Thoracic aorta (tissue), 2 donors: ENCODE results near the gene SLC4A1AP. TPM values are rescaled to one million over a fixed set of nuclear protein-coding genes. Genes with fewer than 3 reads are reported as not detected.
A peak's percentile ranks its signal among the peaks of the same experiment; 100 is the strongest.

Source experiments
- ATAC-seq: fragments of 150-250 bp; one replicate; pipeline ENCODE4 v1.8.0; 2017; ENCODE audit warnings: low read depth; ENCODE audit not compliant: insufficient number of reproducible peaks, low FRiP score
- DNase-seq: peaks from one replicate; pipeline ENCODE4 v3.0.0-alpha.2; 2020; ENCODE audit warnings: low spot score
- H3K27ac ChIP-seq, 2 donors: fragments of 200-600 bp; sonication (generic); 1 replicate in 1 of 2; 2 replicates in 1 of 2; pipeline ENCODE4 v1.5.1; 2016; ENCODE audit warnings: mild to moderate bottlenecking in 2 of 2, moderate library complexity in 2 of 2
- H3K27me3 ChIP-seq: fragments of 200-600 bp; sonication (generic); replicated peaks from 2 replicates; pipeline ENCODE4 v1.6.0; 2016; ENCODE audit warnings: mild to moderate bottlenecking; ENCODE audit not compliant: insufficient read depth
- H3K36me3 ChIP-seq: fragments of 200-600 bp; sonication (generic); one replicate; pipeline ENCODE4 v1.5.1; 2016
- H3K4me1 ChIP-seq, 2 donors: fragments of 200-600 bp; sonication (generic); 1 replicate in 1 of 2; 2 replicates in 1 of 2; pipeline versions ENCODE4 v1.5.1 to v1.6.0; 2016; ENCODE audit warnings: low read depth in 2 of 2, mild to moderate bottlenecking in 1 of 2; ENCODE audit not compliant: control insufficient read depth in 1 of 2
- H3K4me3 ChIP-seq: fragments of 200-600 bp; sonication (generic); 2 replicates; pipeline ENCODE4 v1.5.1; 2016; ENCODE audit warnings: mild to moderate bottlenecking
- H3K9me3 ChIP-seq: fragments of 200-600 bp; sonication (generic); 2 replicates; pipeline ENCODE4 v1.5.1; 2016
- CTCF ChIP-seq: fragments of 200-600 bp; sonication (generic); IDR thresholded peaks from one replicate; pipeline ENCODE4 v1.5.1; 2019; ENCODE audit warnings: antibody characterized with exemption
- total RNA-seq, 2 donors: library from RNA; depleted of rRNA; stranded (reverse); fragments of >200 nt; gene quantifications; one replicate each; pipeline versions ENCODE4 v1.1.0 to v1.2.3, GENCODE V29; 2016

Gene SLC4A1AP
- total RNA-seq, 2 donors from 2014 or later: 19.8 to 23.7 TPM

GRCh38 chr2:27737676-27738348 lies 74.1 kb downstream of the SLC4A1AP start:
- TF ChIP-seq CTCF: no peak
- no peaks in the 10 kb centered on the region for H3K27me3 ChIP-seq
- H3K36me3 ChIP-seq: no peaks in the 10 kb centered on the region
- no peak for ATAC-seq
- H3K4me3 ChIP-seq: no peak overlapping the region
- H3K9me3 ChIP-seq: no peaks in the 10 kb centered on the region
- DNase-seq: no peak
- H3K4me1 ChIP-seq: peaks cover 15 to 33% of the 10 kb centered on the region in 2 donors
- H3K27ac ChIP-seq: peak overlapping the region; percentile 84 to 91

DNA sequence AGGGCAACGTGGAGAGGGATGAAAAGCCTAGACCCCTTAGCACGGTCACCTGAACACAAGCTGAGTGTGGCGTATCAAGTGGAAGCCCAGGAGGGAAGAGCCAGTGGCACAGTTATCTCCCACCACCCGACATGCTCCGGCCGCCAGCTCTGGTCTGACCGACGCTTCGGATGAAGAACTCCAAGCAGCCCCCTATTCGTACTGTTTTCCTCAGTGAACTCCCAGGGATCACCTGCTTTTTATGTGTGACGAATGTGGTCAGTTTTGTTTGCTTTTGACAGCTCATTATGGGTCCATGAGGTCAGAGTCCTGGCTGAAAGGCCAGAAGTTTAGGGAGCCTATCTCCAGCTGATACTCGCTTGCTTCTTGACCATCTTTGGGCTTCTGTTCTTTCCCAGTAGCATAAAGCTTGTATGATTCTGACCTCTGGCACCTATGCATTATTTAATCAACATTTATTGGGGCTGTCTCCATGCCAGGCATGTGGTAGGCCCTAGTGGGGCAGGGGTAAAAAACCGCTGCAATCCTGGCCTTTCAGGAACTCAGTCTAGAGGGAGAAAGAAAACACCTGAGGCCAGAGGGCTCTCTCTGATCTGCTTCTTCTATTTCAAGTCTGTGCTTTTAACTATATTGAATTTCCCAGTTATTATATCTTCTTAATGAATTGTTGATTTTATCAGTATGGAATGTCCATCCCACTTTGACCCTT lies 74.8 kb downstream of the SLC4A1AP start:
- no peak for ATAC-seq
- no peak for DNase-seq
- Histone ChIP-seq H3K27ac (no peak overlapping the region), H3K27me3 (no peaks in the 10 kb centered on the region), H3K9me3 (no peaks in the 10 kb centered on the region), H3K36me3 (no peaks in the 10 kb centered on the region), H3K4me1 (peaks cover 15 to 33% of the 10 kb centered on the region in 2 donors), H3K4me3 (no peak overlapping the region)
- no peak for TF ChIP-seq CTCF

GRCh38 chr2:27739058-27739373 lies 75.3 kb downstream of the SLC4A1AP start:
- H3K4me1 ChIP-seq: peaks cover 15 to 33% of the 10 kb centered on the region in 2 donors
- H3K36me3 ChIP-seq: no peaks in the 10 kb centered on the region
- ATAC-seq (no peak), DNase-seq (no peak)
- no peak for TF ChIP-seq CTCF
- no peaks in the 10 kb centered on the region for H3K27me3 ChIP-seq
- H3K4me3 ChIP-seq: no peak overlapping the region
- no peaks in the 10 kb centered on the region for H3K9me3 ChIP-seq
- H3K27ac ChIP-seq: no peak overlapping the region

DNA sequence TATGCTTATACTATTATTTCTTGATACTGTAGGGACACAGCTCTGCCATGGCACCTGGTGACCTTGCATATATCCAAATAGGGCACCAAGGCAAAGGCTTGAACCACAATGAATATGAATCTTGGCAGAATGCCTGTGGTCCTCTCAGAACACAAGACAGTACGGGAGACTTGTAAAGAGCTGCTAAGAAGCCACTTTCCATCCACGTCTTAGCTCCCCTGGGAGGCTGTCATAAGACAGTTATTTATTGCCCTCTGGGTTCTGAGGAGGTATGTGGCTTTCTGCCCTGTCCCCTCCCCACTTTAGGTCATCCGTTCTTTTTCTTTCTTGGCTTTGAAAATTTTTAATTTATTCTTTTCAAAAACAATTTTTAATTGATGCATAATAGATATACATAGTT lies 78.0 kb downstream of the SLC4A1AP start:
- no peak for TF ChIP-seq CTCF
- DNase-seq: no peak
- Histone ChIP-seq H3K27ac (no peak overlapping the region), H3K36me3 (no peaks in the 10 kb centered on the region), H3K27me3 (no peaks in the 10 kb centered on the region), H3K4me1 (peaks cover 0 to 10% of the 10 kb centered on the region in 2 donors), H3K4me3 (no peak overlapping the region), H3K9me3 (no peaks in the 10 kb centered on the region)
- no peak for ATAC-seq

- no peak for DNase-seq
- no peaks in the 10 kb centered on the region for H3K27me3 ChIP-seq
- H3K27ac ChIP-seq: no peak overlapping the region
- no peak for ATAC-seq
- no peaks in the 10 kb centered on the region for H3K9me3 ChIP-seq
- peaks cover 0 to 6% of the 10 kb centered on the region in 2 donors for H3K4me1 ChIP-seq
- no peaks in the 10 kb centered on the region for H3K36me3 ChIP-seq
- TF ChIP-seq CTCF: no peak
- H3K4me3 ChIP-seq: no peak overlapping the region
Measured at GRCh38 chr2:27742571-27742970, 78.9 kb downstream of the SLC4A1AP start.

Other genes with a start within 250 kb of the SLC4A1AP start
- 10 to 100 TPM; 61.5 to 77.7 TPM for gene NRBP1, start 235.3 kb upstream of the SLC4A1AP start, total RNA-seq
- under 1 TPM in 1 of 2 donors, not detected in 1; 0.68 TPM for gene KRTCAP3, start 221.5 kb upstream of the SLC4A1AP start, total RNA-seq
- 10 to 100 TPM; 33.0 to 45.6 TPM for gene IFT172, start 174.1 kb upstream of the SLC4A1AP start, total RNA-seq
- gene FNDC4, start 168.7 kb upstream of the SLC4A1AP start, total RNA-seq: 10 to 100 TPM; 32.9 to 37.1 TPM
- 1 to 10 TPM; 1.8 to 5.7 TPM for gene GCKR, start 167.1 kb upstream of the SLC4A1AP start, total RNA-seq
- 10 to 100 TPM; 16.8 to 62.5 TPM for gene ZNF512, start 80.8 kb upstream of the SLC4A1AP start, total RNA-seq
- 1 to 10 TPM; 1.9 to 2.5 TPM for gene CCDC121, start 34.9 kb upstream of the SLC4A1AP start, total RNA-seq
- gene GPN1, start 34.8 kb upstream of the SLC4A1AP start, total RNA-seq: 10 to 100 TPM; 19.0 to 22.3 TPM
- 10 to 100 TPM; 30.3 to 34.4 TPM for gene SUPT7L, start 275 bp upstream of the SLC4A1AP start, total RNA-seq
- gene MRPL33, start 107.8 kb downstream of the SLC4A1AP start, total RNA-seq: 100 to 1,000 TPM in 1 of 2 donors, 10 to 100 TPM in 1; 99.5 to 118 TPM
- 1 to 10 TPM; 3.1 to 5.0 TPM for gene RBKS, start 226.5 kb downstream of the SLC4A1AP start, total RNA-seq
- gene BABAM2, start 226.8 kb downstream of the SLC4A1AP start, total RNA-seq: 10 to 100 TPM; 24.7 to 32.8 TPM